ENCODE results near the gene PARN.

- TF ChIP-seq POLR2AphosphoS5 (IDR thresholded peaks at IDR 0.05; ENCODE audit: borderline replicate concordance, low read depth, low read length) (no peak), EZH2 (IDR thresholded peaks at IDR 0.05) (no peak)
These were observed 230.4 kb downstream of the PARN start for GRCh38 chr16:14399378-14400284.
